H1 (cell line): ENCODE results near the gene CCDC88A. TPM values are rescaled to one million over a fixed set of nuclear protein-coding genes. Genes with fewer than 3 reads are reported as not detected.

Source experiments
- CTCF ChIA-PET: fragments of 300-600 bp; sonication (Branson Sonifier 250); formaldehyde crosslinking; loops from one replicate; lab custom pipeline; 2021; ENCODE audit not compliant: partially characterized antibody; lab: Charles Lee
- POLR2A ChIA-PET: fragments of 300-600 bp; sonication (Branson Sonifier 250); formaldehyde crosslinking; loops from one replicate; lab custom pipeline; 2021; ENCODE audit warnings: inconsistent platforms; ENCODE audit not compliant: partially characterized antibody; lab: Charles Lee
- DNase-seq, 2 experiments: peaks; one replicate each; pipeline versions ENCODE4 v3.0.0 to v3.0.0-alpha.2; 2010 to 2022; ENCODE audit warnings: low spot score in 2 of 2, low read depth in 1 of 2, mixed read lengths in 1 of 2
- FAIRE-seq: peaks from 2 replicates; lab custom pipeline; 2011; peaks lifted over from hg19 to GRCh38; lab: Jason Lieb, UNC
- H2AFZ ChIP-seq: 2 replicates; pipeline ENCODE4 v1.8.1; 2012; ENCODE audit warnings: low read length, inconsistent platforms
- H2AK5ac ChIP-seq: 2 replicates; pipeline ENCODE4 v1.6.1; 2013; ENCODE audit warnings: low read depth, low read length
- H2BK120ac ChIP-seq: replicated peaks from 2 replicates; pipeline ENCODE3; 2013; ENCODE audit warnings: low read depth, low read length, inconsistent platforms
- H2BK12ac ChIP-seq: 2 replicates; pipeline ENCODE4 v1.6.1; 2013; ENCODE audit warnings: low read depth, low read length
- H2BK15ac ChIP-seq: 2 replicates; pipeline ENCODE4 v1.6.1; 2013; ENCODE audit warnings: low read length
- H2BK20ac ChIP-seq: 2 replicates; pipeline ENCODE4 v1.6.1; 2013; ENCODE audit warnings: low read length
- H2BK5ac ChIP-seq: 2 replicates; pipeline ENCODE4 v1.6.1; 2013; ENCODE audit warnings: low read depth, low read length
- H3K14ac ChIP-seq: 2 replicates; pipeline ENCODE4 v1.6.1; 2013; ENCODE audit warnings: inconsistent platforms; ENCODE audit not compliant: insufficient read length
- H3K18ac ChIP-seq: 2 replicates; pipeline ENCODE4 v1.6.1; 2013; ENCODE audit warnings: low read length; ENCODE audit errors: extremely low read depth
- H3K23ac ChIP-seq: 2 replicates; pipeline ENCODE4 v1.6.1; 2013; ENCODE audit warnings: inconsistent platforms; ENCODE audit not compliant: insufficient read length
- H3K23me2 ChIP-seq: 2 replicates; pipeline ENCODE4 v1.6.1; 2013; ENCODE audit warnings: low read depth, low read length
- H3K27ac ChIP-seq: 2 replicates; pipeline ENCODE4 v1.6.1; 2011; ENCODE audit warnings: low read depth, low read length, inconsistent platforms
- H3K27me3 ChIP-seq, 4 experiments: replicated peaks in 1 of 4; 1 replicate in 1 of 4; 2 replicates in 3 of 4; pipeline versions ENCODE4 v1.6.1 to v1.8.1; 2011 to 2013; ENCODE audit warnings: low read length in 3 of 4, mild to moderate bottlenecking in 3 of 4, inconsistent platforms in 2 of 4, mixed read lengths in 2 of 4, moderate library complexity in 1 of 4; ENCODE audit not compliant: control insufficient read depth in 3 of 4, insufficient read depth in 3 of 4; ENCODE audit errors: extremely low read depth in 1 of 4
- H3K36me3 ChIP-seq, 4 experiments: 2 replicates each; pipeline versions ENCODE4 v1.6.1 to v1.8.1; 2011 to 2013; ENCODE audit warnings: mild to moderate bottlenecking in 4 of 4, low read length in 3 of 4, moderate library complexity in 2 of 4, control low read depth in 1 of 4, inconsistent platforms in 1 of 4; ENCODE audit not compliant: insufficient read depth in 4 of 4, control insufficient read depth in 2 of 4
- H3K4ac ChIP-seq: replicated peaks from 2 replicates; pipeline ENCODE3; 2013; ENCODE audit warnings: low read length, low read depth, mixed read lengths, inconsistent platforms; ENCODE audit not compliant: insufficient read length
- H3K4me1 ChIP-seq, 4 experiments: replicated peaks in 1 of 4; 1 replicate in 1 of 4; 2 replicates in 3 of 4; pipeline versions ENCODE4 v1.6.1 to v1.8.1; 2011 to 2013; ENCODE audit warnings: low read length in 3 of 4, inconsistent platforms in 2 of 4, mixed read lengths in 1 of 4; ENCODE audit not compliant: insufficient read depth in 4 of 4, control insufficient read depth in 3 of 4
- H3K4me2 ChIP-seq, 2 experiments: 2 replicates each; pipeline versions ENCODE4 v1.6.1 to v1.8.1; 2011 to 2013; ENCODE audit warnings: low read depth in 2 of 2, low read length in 2 of 2, control low read depth in 1 of 2, inconsistent platforms in 1 of 2, mild to moderate bottlenecking in 1 of 2; ENCODE audit not compliant: insufficient read depth in 1 of 2
- H3K4me3 ChIP-seq, 4 experiments: fragments of 200-600, 300-600 bp in 1 of 4; sonication (generic), shearing (Covaris generic), sonication (Bioruptor Twin) in 1 of 4; 2 replicates each; pipeline versions ENCODE4 v1.5.1 to v1.8.1; 2011 to 2016; ENCODE audit warnings: low read length in 4 of 4, low read depth in 3 of 4, control low read depth in 2 of 4, inconsistent platforms in 2 of 4, mild to moderate bottlenecking in 2 of 4, mixed read lengths in 1 of 4, moderate library complexity in 1 of 4; ENCODE audit not compliant: insufficient read depth in 2 of 4; ENCODE audit errors: extremely low read depth in 1 of 4
- H3K56ac ChIP-seq: replicated peaks from 2 replicates; pipeline ENCODE3; 2013; ENCODE audit warnings: low read depth, mild to moderate bottlenecking, mixed read lengths, low read length, inconsistent platforms; ENCODE audit not compliant: insufficient read length
- H3K79me1 ChIP-seq: 2 replicates; pipeline ENCODE4 v1.6.1; 2013; ENCODE audit warnings: low read depth, low read length, control low read depth
- H3K79me2 ChIP-seq, 2 experiments: 2 replicates each; pipeline versions ENCODE4 v1.6.1 to v1.8.1; 2012 to 2013; ENCODE audit warnings: low read length in 2 of 2, mild to moderate bottlenecking in 2 of 2, inconsistent platforms in 1 of 2; ENCODE audit not compliant: insufficient read depth in 2 of 2, control insufficient read depth in 1 of 2
- H3K9ac ChIP-seq, 4 experiments: replicated peaks in 1 of 4; 1 replicate in 1 of 4; 2 replicates in 3 of 4; pipeline versions ENCODE4 v1.6.1 to v1.8.1; 2011 to 2013; ENCODE audit warnings: low read depth in 3 of 4, low read length in 3 of 4, control low read depth in 2 of 4, mild to moderate bottlenecking in 2 of 4, moderate library complexity in 2 of 4, inconsistent platforms in 1 of 4; ENCODE audit errors: extremely low read depth in 1 of 4
- H3K9me3 ChIP-seq, 2 experiments: 2 replicates each; pipeline versions ENCODE4 v1.6.1 to v1.8.1; 2012 to 2013; ENCODE audit warnings: mild to moderate bottlenecking in 2 of 2, moderate library complexity in 2 of 2, control low read depth in 1 of 2, inconsistent platforms in 1 of 2, low read depth in 1 of 2, low read length in 1 of 2, mixed read lengths in 1 of 2; ENCODE audit not compliant: insufficient read depth in 2 of 2
- H4K20me1 ChIP-seq, 2 experiments: replicated peaks in 1 of 2; 2 replicates each; pipeline versions ENCODE3 to v1.8.1; 2011 to 2013; ENCODE audit warnings: inconsistent platforms in 2 of 2, low read length in 2 of 2, mild to moderate bottlenecking in 1 of 2; ENCODE audit not compliant: insufficient read depth in 2 of 2, control insufficient read depth in 1 of 2
- H4K5ac ChIP-seq: 2 replicates; pipeline ENCODE4 v1.6.1; 2013; ENCODE audit warnings: low read length, low read depth, mixed read lengths, inconsistent platforms; ENCODE audit not compliant: insufficient read length
- H4K8ac ChIP-seq: 2 replicates; pipeline ENCODE4 v1.8.0; 2013; ENCODE audit warnings: mild to moderate bottlenecking, moderate library complexity, low read length, inconsistent platforms; ENCODE audit not compliant: insufficient read depth; ENCODE audit errors: extremely low read depth
- H4K91ac ChIP-seq: replicated peaks from 2 replicates; pipeline ENCODE3; 2013; ENCODE audit warnings: low read length, mixed read lengths, inconsistent platforms; ENCODE audit not compliant: insufficient read length
- BACH1 ChIP-seq: IDR thresholded peaks from 2 replicates; pipeline ENCODE4 v1.6.1; 2012; ENCODE audit warnings: low read length, improper control_type of control experiment
- EGR1 ChIP-seq: IDR thresholded peaks from 2 replicates; pipeline ENCODE4 v1.6.1; 2011; ENCODE audit warnings: low read depth, low read length, borderline replicate concordance
- GABPA ChIP-seq: IDR thresholded peaks from 2 replicates; pipeline ENCODE4 v1.6.1; 2011; ENCODE audit warnings: mild to moderate bottlenecking, low read length, moderate library complexity, borderline replicate concordance; ENCODE audit not compliant: insufficient read depth
- JUN ChIP-seq: IDR thresholded peaks from 2 replicates; pipeline ENCODE4 v1.6.1; 2011; ENCODE audit warnings: low read depth, mild to moderate bottlenecking, improper control_type of control experiment, low read length
- MAFK ChIP-seq: IDR thresholded peaks from 2 replicates; pipeline ENCODE4 v1.6.1; 2012; ENCODE audit warnings: low read depth, mild to moderate bottlenecking, improper control_type of control experiment, low read length
- NANOG ChIP-seq: IDR thresholded peaks from 2 replicates; pipeline ENCODE4 v1.6.1; 2011; ENCODE audit warnings: low read length, low read depth, mild to moderate bottlenecking, inconsistent platforms; ENCODE audit not compliant: insufficient read depth, poor library complexity, severe bottlenecking
- NRF1 ChIP-seq: IDR thresholded peaks from 2 replicates; pipeline ENCODE4 v1.6.1; 2011; ENCODE audit warnings: mild to moderate bottlenecking, low read depth, low read length, improper control_type of control experiment
- PHF8 ChIP-seq: fragments of 200-600 bp; sonication (generic); conservative IDR thresholded peaks from 2 replicates; pipeline ENCODE4 v1.7.1; 2012; ENCODE audit warnings: low read depth, mild to moderate bottlenecking, inconsistent platforms, low read length, moderate library complexity
- RAD21 ChIP-seq, 2 experiments: IDR thresholded peaks in 1 of 2; conservative IDR thresholded peaks in 1 of 2; 2 replicates each; pipeline ENCODE4 v1.6.1; 2011; ENCODE audit warnings: low read depth in 2 of 2, low read length in 2 of 2, improper control_type of control experiment in 1 of 2, inconsistent platforms in 1 of 2, mild to moderate bottlenecking in 1 of 2, moderate library complexity in 1 of 2
- RNF2 ChIP-seq: fragments of 200-900, 300-1000 bp; sonication (generic); IDR thresholded peaks from 2 replicates; pipeline ENCODE4 v1.7.1; 2016; ENCODE audit warnings: borderline replicate concordance, low read depth, mild to moderate bottlenecking, antibody characterized with exemption, low read length; ENCODE audit not compliant: poor library complexity, severe bottlenecking; ENCODE audit errors: missing control alignments
- SIX5 ChIP-seq: IDR thresholded peaks from 2 replicates; pipeline ENCODE4 v1.6.1; 2011; ENCODE audit warnings: mild to moderate bottlenecking, low read depth, low read length
- SUZ12 ChIP-seq: fragments of 200-600 bp; sonication (generic); IDR thresholded peaks from 2 replicates; pipeline ENCODE4 v1.6.1; 2012; ENCODE audit warnings: mild to moderate bottlenecking, inconsistent platforms, low read length, moderate library complexity, mixed read lengths
- TEAD4 ChIP-seq: IDR thresholded peaks from 2 replicates; pipeline ENCODE4 v1.6.1; 2012; ENCODE audit warnings: low read depth, low read length, inconsistent platforms, mixed read lengths
- ZNF274 ChIP-seq: IDR thresholded peaks from 2 replicates; pipeline ENCODE4 v1.7.0; 2012; ENCODE audit warnings: low read length, borderline replicate concordance; ENCODE audit errors: extremely low read depth
- WGBS, 2 experiments: shearing (Covaris generic) in 1 of 2; methylation state at CpG; one replicate each; pipeline versions ENCODE4 v1.1.6 to v1.1.7; 2013 to 2015; ENCODE audit warnings: low lambda C conversion rate in 2 of 2, mixed read lengths in 2 of 2, inconsistent platforms in 1 of 2, low coverage in 1 of 2, missing lambda C conversion rate in 1 of 2; ENCODE audit not compliant: insufficient replicate concordance in 2 of 2, insufficient coverage in 1 of 2, insufficient read length in 1 of 2; ENCODE audit errors: extremely low coverage in 1 of 2, missing lambda C conversion rate in 1 of 2; 5-methylcytosine and 5-hydroxymethylcytosine counted together
- polyA plus RNA-seq, 7 experiments: library from polyadenylated mRNA; depleted of rRNA in 3 of 7; stranded (reverse) in 5 of 7; unstranded in 2 of 7; fragments of >200 nt in 5 of 7; fragments of 200-250 nt in 2 of 7; gene quantifications; 1 replicate in 5 of 7; 2 replicates in 1 of 7; 4 replicates in 1 of 7; pipeline versions ENCODE4 v1.2.1 to v1.2.3, GENCODE V29; 2011 to 2013; ENCODE audit warnings: missing spikeins in 2 of 7, mixed read lengths in 2 of 7
- total RNA-seq: library from RNA; stranded (reverse); fragmentation: NEBNext Ultra II Directional; extraction: Animal tissue kit (Norgen Biotek cat#: 25700); gene quantifications from 2 replicates; pipeline ENCODE4 v1.2.1, GENCODE V29; 2021

Gene CCDC88A
- total and polyA plus RNA-seq, 2 of the 8 experiments (the other 6 are each of a cell fraction or from before 2014, with no cell fraction given) = 27.0 to 98.0 TPM

- no peak overlapping the region for H2BK20ac ChIP-seq
- no peak overlapping the region for H3K4ac ChIP-seq
- no peak overlapping the region for H4K8ac ChIP-seq
- H4K91ac ChIP-seq = no peak overlapping the region
- no peak overlapping the region for H2AK5ac ChIP-seq
- H4K20me1 ChIP-seq = no peaks in the 10 kb centered on the region
- H3K9me3 ChIP-seq = no peaks in the 10 kb centered on the region
- H3K36me3 ChIP-seq = peaks cover 3 to 42% (median 9%) of the 10 kb centered on the region in 4 experiments; a peak in 5 of 8 replicates
- ChIA-PET CTCF (no interaction called here), POLR2A (no interaction called here)
- H3K79me2 ChIP-seq = no peaks in the 10 kb centered on the region
- H3K79me1 ChIP-seq = no peaks in the 10 kb centered on the region
- H3K56ac ChIP-seq = no peak overlapping the region
- no peaks in the 10 kb centered on the region for H3K4me1 ChIP-seq
- no peak for FAIRE-seq
- no peak overlapping the region for H3K9ac ChIP-seq
- H2BK5ac ChIP-seq = no peak overlapping the region
- H3K14ac ChIP-seq = no peak overlapping the region
- no peak overlapping the region for H3K23ac ChIP-seq
- H2AFZ ChIP-seq = no peak overlapping the region
- H3K27ac ChIP-seq = no peak overlapping the region
- no peaks in the 10 kb centered on the region for H3K23me2 ChIP-seq
- H3K27me3 ChIP-seq = no peaks in the 10 kb centered on the region
- H2BK120ac ChIP-seq = no peak overlapping the region
- H2BK12ac ChIP-seq = no peak overlapping the region
- no peak overlapping the region for H4K5ac ChIP-seq
- H2BK15ac ChIP-seq = no peak overlapping the region
- no peak overlapping the region for H3K4me3 ChIP-seq
- H3K4me2 ChIP-seq = no peak overlapping the region
- no peak overlapping the region for H3K18ac ChIP-seq
- no peak for DNase-seq
- WGBS, 2 experiments = 97% methylated on average over 3 of the region's 3 CpGs; no CpG with 5 or more reads in 1 of the 2 experiments
- TF ChIP-seq RNF2 (no peak), SUZ12 (no peak), NRF1 (no peak), PHF8 (no peak), GABPA (no peak), JUN (no peak), NANOG (no peak), BACH1 (no peak), MAFK (no peak), SIX5 (no peak), EGR1 (no peak), ZNF274 (no peak), TEAD4 (no peak), RAD21 (IDR thresholded peaks at IDR 0.05 in 1 of 2, conservative IDR thresholded peaks at IDR 0.05 in 1 of 2; ENCODE audit: low read depth in 2 of 2, low read length in 2 of 2) (no peak)
These were observed 117.4 kb downstream of the CCDC88A start for GRCh38 chr2:55302241-55302640.
